Endothelial cell of umbilical vein (primary cell): Measurements from ENCODE around the gene JAZF1.

Experiments used
- CTCF ChIP-seq, 2 donors: IDR thresholded peaks; 1 replicate in 1 of 2; 2 replicates in 1 of 2; pipeline ENCODE4 v1.5.1; 2011; ENCODE audit warnings: low read length in 2 of 2, mild to moderate bottlenecking in 2 of 2, moderate library complexity in 2 of 2, control low read depth in 1 of 2, inconsistent platforms in 1 of 2, low read depth in 1 of 2; ENCODE audit not compliant: insufficient read depth in 1 of 2; ENCODE audit errors: extremely low read depth in 1 of 2
- EZH2 ChIP-seq: IDR thresholded peaks from 2 replicates; pipeline ENCODE4 v1.6.1; 2012; ENCODE audit warnings: borderline replicate concordance, low read depth, mild to moderate bottlenecking, moderate library complexity, low read length, inconsistent platforms; ENCODE audit not compliant: severe bottlenecking
- FOS ChIP-seq: IDR thresholded peaks from 2 replicates; pipeline ENCODE4 v1.6.1; 2011; ENCODE audit warnings: mild to moderate bottlenecking, low read length, moderate library complexity, borderline replicate concordance; ENCODE audit not compliant: insufficient read depth
- GATA2 ChIP-seq: IDR thresholded peaks from 2 replicates; pipeline ENCODE4 v1.7.0; 2011; ENCODE audit warnings: low read depth, mild to moderate bottlenecking, moderate library complexity, mixed read lengths, low read length; ENCODE audit not compliant: insufficient read length, insufficient read depth
- JUN ChIP-seq: IDR thresholded peaks from 2 replicates; pipeline ENCODE4 v1.6.1; 2011; ENCODE audit warnings: borderline replicate concordance, low read depth; ENCODE audit not compliant: insufficient read length, insufficient read depth
- MAX ChIP-seq: IDR thresholded peaks from 2 replicates; pipeline ENCODE4 v1.6.1; 2011; ENCODE audit not compliant: insufficient read depth, insufficient read length
- MYC ChIP-seq: IDR thresholded peaks from one replicate; pipeline ENCODE4 v1.6.1; 2011; ENCODE audit warnings: mild to moderate bottlenecking, low read depth, low read length
- POLR2A ChIP-seq: IDR thresholded peaks from 2 replicates; pipeline ENCODE4 v1.6.1; 2012; ENCODE audit warnings: low read depth, mild to moderate bottlenecking, control low read depth, low read length
- POLR2AphosphoS5 ChIP-seq: IDR thresholded peaks from 2 replicates; pipeline ENCODE4 v1.6.1; 2012; ENCODE audit warnings: low read depth, mild to moderate bottlenecking, control low read depth, low read length, moderate library complexity; ENCODE audit not compliant: insufficient read depth

GRCh38 chr7:28069807-28070206, 110.8 kb downstream of the JAZF1 start:
- TF ChIP-seq CTCF (IDR thresholded peaks at IDR 0.05; ENCODE audit: extremely low read depth in 1 of 2, insufficient read depth in 1 of 2, low read depth in 1 of 2, low read length in 2 of 2): no peak
- TF ChIP-seq EZH2: no peak
- TF ChIP-seq POLR2AphosphoS5: no peak
- TF ChIP-seq POLR2A: no peak
- TF ChIP-seq MYC: no peak
- no peak for TF ChIP-seq MAX
- TF ChIP-seq FOS: no peak
- no peak for TF ChIP-seq JUN
- no peak for TF ChIP-seq GATA2
